Effector memory CD8-positive, alpha-beta T cell (primary cell): Measurements from ENCODE around the gene GPBP1L1.
A peak's percentile ranks its signal among the peaks of the same experiment; 100 is the strongest.
"Not testable (repeated sequence)": the region's sequence is repeated elsewhere in the genome, so short reads cannot be mapped to it uniquely, and the experiment has no call there.

Experiments used
- ATAC-seq: fragments of 150-1000 bp; cut with Tn5 transposase; replicated peaks from 2 replicates; pipeline ENCODE4 v1.10.0; 2021; ENCODE audit warnings: mild to moderate bottlenecking, moderate library complexity
- DNase-seq, 3 experiments: peaks; one replicate each; pipeline ENCODE4 v3.0.0; 2021
- H3K27ac Mint-ChIP-seq, 2 donors: one replicate each; pipeline ENCODE4 v1.8.0; 2022; ENCODE audit warnings: mild to moderate bottlenecking in 2 of 2, mixed read lengths in 2 of 2, moderate library complexity in 2 of 2
- H3K27me3 Mint-ChIP-seq, 2 donors: one replicate each; pipeline ENCODE4 v1.8.0; 2022; ENCODE audit warnings: mixed read lengths in 2 of 2
- H3K36me3 Mint-ChIP-seq: one replicate; pipeline ENCODE4 v1.8.0; 2022; ENCODE audit warnings: mild to moderate bottlenecking, moderate library complexity, mixed read lengths; ENCODE audit not compliant: insufficient read depth
- H3K4me1 Mint-ChIP-seq, 2 donors: one replicate each; pipeline ENCODE4 v1.8.0; 2022; ENCODE audit warnings: low read depth in 2 of 2, mixed read lengths in 2 of 2
- H3K4me3 Mint-ChIP-seq, 2 donors: one replicate each; pipeline ENCODE4 v1.8.0; 2022; ENCODE audit warnings: mild to moderate bottlenecking in 2 of 2, mixed read lengths in 2 of 2, moderate library complexity in 2 of 2
- H3K9me3 Mint-ChIP-seq, 2 donors: one replicate each; pipeline ENCODE4 v1.8.0; 2022; ENCODE audit warnings: mixed read lengths in 2 of 2

Gene GPBP1L1

DNA sequence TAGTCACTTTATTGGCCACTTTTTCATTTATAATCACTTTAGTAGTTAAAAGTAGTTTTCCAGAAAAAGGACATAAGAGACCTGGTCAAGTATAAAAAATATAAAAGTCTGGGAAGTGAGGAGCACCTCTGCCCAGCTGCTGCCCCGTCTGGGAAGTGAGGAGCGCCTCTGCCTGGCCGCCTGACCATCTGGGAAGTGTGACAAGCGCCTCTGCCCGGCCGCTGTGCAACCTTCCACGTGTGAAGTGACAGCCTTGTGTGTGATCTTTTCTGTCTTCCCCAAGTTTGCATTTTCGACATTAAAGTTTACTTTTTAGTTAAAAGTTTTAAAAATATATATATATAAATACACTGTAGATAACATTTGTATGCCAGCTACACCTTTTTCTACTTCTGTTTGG lies 7.5 kb upstream of the GPBP1L1 start:
- peaks cover 49% of the 10 kb centered on the region for H3K36me3 Mint-ChIP-seq
- H3K4me3 Mint-ChIP-seq, H3K27me3 Mint-ChIP-seq, DNase-seq, ATAC-seq, H3K27ac Mint-ChIP-seq, H3K9me3 Mint-ChIP-seq: not testable (repeated sequence)
- H3K4me1 Mint-ChIP-seq, result peaks cover 9 to 13% of the 10 kb centered on the region in 2 donors

GRCh38 chr1:45687754-45688740 lies 1.7 kb upstream of the GPBP1L1 start, which contains the start of gene TMEM69:
TSS of gene TMEM69 (plus strand) at chr1:45688181. CDS start at chr1:45691069, 2,888 bp downstream.
- Mint-ChIP-seq H3K4me1 (peaks cover 37 to 39% of the 10 kb centered on the region in 2 donors), H3K27me3 (no peaks in the 10 kb centered on the region), H3K4me3 (peak within 1 kb of the TSS; percentile 100), H3K27ac (peak within 1 kb of the TSS; percentile 97 to 99), H3K9me3 (no peaks in the 10 kb centered on the region), H3K36me3 (peaks cover 45% of the 10 kb centered on the region)
- ATAC-seq (peak; percentile 7), DNase-seq (peak; percentile 74 to 83 (median 76))

- peaks cover 41 to 42% of the 10 kb centered on the region in 2 donors for H3K4me1 Mint-ChIP-seq
- no peaks in the 10 kb centered on the region for H3K27me3 Mint-ChIP-seq
- H3K27ac Mint-ChIP-seq, result peak overlapping the region; percentile 97 to 99
- ATAC-seq (peak; percentile 81), DNase-seq (peak; percentile 91 to 95 (median 93))
- H3K4me3 Mint-ChIP-seq, result peak overlapping the region; percentile 100
- H3K9me3 Mint-ChIP-seq, result no peaks in the 10 kb centered on the region
- peaks cover 44% of the 10 kb centered on the region for H3K36me3 Mint-ChIP-seq
Measured at GRCh38 chr1:45687014-45687753, 851 bp upstream of the GPBP1L1 start.

- Mint-ChIP-seq H3K4me1 (peaks cover 42 to 50% of the 10 kb centered on the region in 2 donors), H3K36me3 (peaks cover 32% of the 10 kb centered on the region), H3K4me3 (peak overlapping the region; percentile 100), H3K9me3 (no peaks in the 10 kb centered on the region), H3K27ac (peak overlapping the region; percentile 97 to 99), H3K27me3 (no peaks in the 10 kb centered on the region)
- ATAC-seq, result peak; percentile 9
- peak; percentile 51 to 55 (median 54) for DNase-seq
Measured at GRCh38 chr1:45686015-45686287, 382 bp downstream of the GPBP1L1 start.

- ATAC-seq (no peak), DNase-seq (no peak)
- Mint-ChIP-seq H3K4me1 (peaks cover 45 to 55% of the 10 kb centered on the region in 2 donors), H3K27ac (peak overlapping the region; percentile 97 to 99), H3K36me3 (peaks cover 28% of the 10 kb centered on the region), H3K27me3 (no peaks in the 10 kb centered on the region), H3K9me3 (no peaks in the 10 kb centered on the region), H3K4me3 (peak overlapping the region; percentile 100)
Measured at GRCh38 chr1:45685308-45686014, 872 bp downstream of the GPBP1L1 start.

DNA sequence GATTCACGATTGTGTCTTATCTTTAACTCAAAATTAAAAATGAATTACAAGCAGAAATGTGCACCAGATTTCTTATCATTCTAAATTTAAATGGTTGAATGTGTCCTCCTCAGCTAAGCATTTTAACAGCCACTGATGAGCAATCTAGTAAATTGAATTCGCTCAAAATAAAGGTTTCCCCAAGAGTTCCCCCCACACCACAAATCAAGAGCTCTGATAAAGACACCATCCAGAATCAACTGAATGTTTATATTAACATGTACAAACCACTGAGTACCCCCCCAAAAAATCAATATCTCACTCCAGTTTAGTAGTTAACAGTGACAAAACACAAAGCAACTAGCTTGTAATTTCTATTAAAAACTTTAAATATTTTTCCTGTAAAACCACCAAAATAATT lies 1.9 kb downstream of the GPBP1L1 start:
- no peaks in the 10 kb centered on the region for H3K9me3 Mint-ChIP-seq
- peaks cover 43 to 63% of the 10 kb centered on the region in 2 donors for H3K4me1 Mint-ChIP-seq
- no peaks in the 10 kb centered on the region for H3K27me3 Mint-ChIP-seq
- ATAC-seq (no peak), DNase-seq (no peak)
- peak overlapping the region in 1 of 2 donors; percentile 99 for H3K27ac Mint-ChIP-seq
- peaks cover 28% of the 10 kb centered on the region for H3K36me3 Mint-ChIP-seq
- peak overlapping the region; percentile 100 for H3K4me3 Mint-ChIP-seq

- peak overlapping the region in 1 of 2 donors; percentile 45 for H3K4me3 Mint-ChIP-seq
- ATAC-seq (no peak), DNase-seq (no peak)
- no peaks in the 10 kb centered on the region for H3K27me3 Mint-ChIP-seq
- H3K27ac Mint-ChIP-seq, result no peak overlapping the region
- H3K36me3 Mint-ChIP-seq, result peaks cover 18% of the 10 kb centered on the region
- no peaks in the 10 kb centered on the region for H3K9me3 Mint-ChIP-seq
- H3K4me1 Mint-ChIP-seq, result peaks cover 45 to 69% of the 10 kb centered on the region in 2 donors
Measured at GRCh38 chr1:45682942-45683341, 3.4 kb downstream of the GPBP1L1 start.

- Mint-ChIP-seq H3K27me3 (no peaks in the 10 kb centered on the region), H3K9me3 (no peaks in the 10 kb centered on the region), H3K36me3 (no peaks in the 10 kb centered on the region), H3K4me1 (peaks cover 53 to 76% of the 10 kb centered on the region in 2 donors), H3K4me3 (peak overlapping the region in 1 of 2 donors; percentile 41), H3K27ac (no peak overlapping the region)
- ATAC-seq (no peak), DNase-seq (no peak)
Measured at GRCh38 chr1:45679123-45679522, 7.2 kb downstream of the GPBP1L1 start.

- peaks cover 5% of the 10 kb centered on the region for H3K36me3 Mint-ChIP-seq
- DNase-seq, result no peak
- peaks cover 57 to 80% of the 10 kb centered on the region in 2 donors for H3K4me1 Mint-ChIP-seq
- peak overlapping the region; percentile 59 to 67 for H3K27ac Mint-ChIP-seq
- no peaks in the 10 kb centered on the region for H3K27me3 Mint-ChIP-seq
- H3K4me3 Mint-ChIP-seq, result peak overlapping the region in 1 of 2 donors; percentile 41
- ATAC-seq, result no peak
- H3K9me3 Mint-ChIP-seq, result no peaks in the 10 kb centered on the region
Measured at GRCh38 chr1:45678489-45678888, 7.8 kb downstream of the GPBP1L1 start.

- peak overlapping the region in 1 of 2 donors; percentile 41 for H3K4me3 Mint-ChIP-seq
- no peaks in the 10 kb centered on the region for H3K27me3 Mint-ChIP-seq
- no peaks in the 10 kb centered on the region for H3K9me3 Mint-ChIP-seq
- H3K36me3 Mint-ChIP-seq, result peaks cover 5% of the 10 kb centered on the region
- H3K27ac Mint-ChIP-seq, result peak overlapping the region; percentile 59 to 67
- ATAC-seq (no peak), DNase-seq (no peak)
- H3K4me1 Mint-ChIP-seq, result peaks cover 62 to 84% of the 10 kb centered on the region in 2 donors
Measured at GRCh38 chr1:45677751-45678245, 8.5 kb downstream of the GPBP1L1 start.

DNA sequence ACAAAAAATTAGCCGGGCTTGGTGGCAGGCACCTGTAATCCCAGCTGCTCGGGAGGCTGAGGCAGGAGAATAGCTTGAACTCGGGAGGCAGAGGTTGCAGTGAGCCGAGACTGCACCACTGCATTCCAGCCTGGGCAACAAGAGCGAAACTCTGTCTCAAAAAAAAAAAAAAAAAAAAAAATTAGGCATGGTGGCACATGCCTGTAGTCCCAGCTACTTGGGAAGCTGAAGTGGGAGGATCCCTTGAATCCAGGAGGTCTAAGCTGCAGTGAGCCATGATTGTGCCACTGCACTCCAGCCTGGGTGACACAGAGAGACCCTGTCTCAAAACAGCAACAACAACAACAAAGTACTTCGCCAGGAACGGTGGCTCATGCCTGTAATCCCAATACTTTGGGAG lies 9.8 kb downstream of the GPBP1L1 start:
- peak overlapping the region in 1 of 2 donors; percentile 46 for H3K4me3 Mint-ChIP-seq
- peaks cover 67 to 79% of the 10 kb centered on the region in 2 donors for H3K4me1 Mint-ChIP-seq
- H3K9me3 Mint-ChIP-seq, H3K36me3 Mint-ChIP-seq, H3K27me3 Mint-ChIP-seq, DNase-seq, ATAC-seq: not testable (repeated sequence)
- H3K27ac Mint-ChIP-seq, result peak overlapping the region; percentile 55 to 79

GRCh38 chr1:45674478-45674877 lies 11.9 kb downstream of the GPBP1L1 start:
- Mint-ChIP-seq H3K27me3 (no peaks in the 10 kb centered on the region), H3K4me1 (peaks cover 67 to 79% of the 10 kb centered on the region in 2 donors), H3K9me3 (no peaks in the 10 kb centered on the region), H3K36me3 (peaks cover 14% of the 10 kb centered on the region), H3K27ac (no peak overlapping the region), H3K4me3 (peak overlapping the region in 1 of 2 donors; percentile 9)
- DNase-seq (no peak), ATAC-seq (no peak)

GRCh38 chr1:45673956-45674355 lies 12.4 kb downstream of the GPBP1L1 start:
- H3K27me3 Mint-ChIP-seq, result no peaks in the 10 kb centered on the region
- ATAC-seq (no peak), DNase-seq (no peak)
- H3K4me3 Mint-ChIP-seq, result no peak overlapping the region
- H3K4me1 Mint-ChIP-seq, result peaks cover 62 to 77% of the 10 kb centered on the region in 2 donors
- no peaks in the 10 kb centered on the region for H3K9me3 Mint-ChIP-seq
- peak overlapping the region in 1 of 2 donors; percentile 35 for H3K27ac Mint-ChIP-seq
- H3K36me3 Mint-ChIP-seq, result peaks cover 14% of the 10 kb centered on the region
